Left lung (tissue), 10 donors: ENCODE data around the gene C9orf43. TPM values are rescaled to one million over a fixed set of nuclear protein-coding genes. Genes with fewer than 3 reads are reported as not detected.

Source experiments
- ATAC-seq: fragments of 200-7000 bp; cut with Tn5 transposase; one replicate; pipeline ENCODE4 v1.9.1; 2020; ENCODE audit warnings: moderate library complexity
- DNase-seq, 4 donors: peaks; one replicate each; pipeline ENCODE4 v3.0.0-alpha.2; 2013 to 2020
- H3K27ac ChIP-seq, 2 donors: fragments of 200-600 bp; sonication (generic) in 1 of 2; one replicate each; pipeline versions ENCODE4 v1.5.0 to v1.8.0; 2020 to 2021
- H3K27me3 ChIP-seq, 2 donors: fragments of 200-600 bp; sonication (generic) in 1 of 2; one replicate each; pipeline versions ENCODE4 v1.5.0 to v1.8.0; 2020 to 2021
- H3K36me3 ChIP-seq, 2 donors: fragments of 200-600 bp; sonication (generic) in 1 of 2; one replicate each; pipeline versions ENCODE4 v1.5.0 to v1.8.0; 2020 to 2021
- H3K4me1 ChIP-seq, 2 donors: fragments of 200-600 bp; one replicate each; pipeline ENCODE4 v1.8.0; 2021
- H3K4me3 ChIP-seq, 2 donors: fragments of 200-600 bp; sonication (generic) in 1 of 2; one replicate each; pipeline versions ENCODE4 v1.5.0 to v1.8.0; 2020 to 2021; ENCODE audit warnings: mild to moderate bottlenecking in 1 of 2
- H3K9me3 ChIP-seq, 2 donors: fragments of 200-600 bp; sonication (generic) in 1 of 2; one replicate each; pipeline versions ENCODE4 v1.5.0 to v1.8.0; 2020 to 2021
- CTCF ChIP-seq, 2 donors: fragments of 200-600 bp; sonication (generic) in 1 of 2; IDR thresholded peaks; one replicate each; pipeline versions ENCODE4 v1.5.0 to v1.8.0; 2021; ENCODE audit warnings: antibody characterized with exemption in 2 of 2
- intact Hi-C, 2 donors: fragments of 100-400 bp; cut with DNase I; formaldehyde crosslinking; loops; one replicate each; pipeline versions ENCODE4 v1.11.2 to v1.14.2; 2022
- polyA plus RNA-seq, 6 donors: library from polyadenylated mRNA; unstranded; fragments of 120-200 nt; gene quantifications; one replicate each; pipeline ENCODE4 v1.2.1, GENCODE V29; 2013; ENCODE audit not compliant: insufficient read length in 6 of 6
- total RNA-seq, 2 donors: library from RNA; stranded (reverse); fragmentation: NEBNext Ultra II Directional; extraction: Animal tissue kit (Norgen Biotek cat#: 25700); gene quantifications; one replicate each; pipeline ENCODE4 v1.2.1, GENCODE V29; 2021
- donor health status: DM: no; HTN: yes; CAD: no.
- donor health status: DM: no; HTN: no; CAD: no.

The C9orf43 gene
- total and polyA plus RNA-seq, 8 donors: 0.47 to 1.2 (median 0.74) TPM

DNA sequence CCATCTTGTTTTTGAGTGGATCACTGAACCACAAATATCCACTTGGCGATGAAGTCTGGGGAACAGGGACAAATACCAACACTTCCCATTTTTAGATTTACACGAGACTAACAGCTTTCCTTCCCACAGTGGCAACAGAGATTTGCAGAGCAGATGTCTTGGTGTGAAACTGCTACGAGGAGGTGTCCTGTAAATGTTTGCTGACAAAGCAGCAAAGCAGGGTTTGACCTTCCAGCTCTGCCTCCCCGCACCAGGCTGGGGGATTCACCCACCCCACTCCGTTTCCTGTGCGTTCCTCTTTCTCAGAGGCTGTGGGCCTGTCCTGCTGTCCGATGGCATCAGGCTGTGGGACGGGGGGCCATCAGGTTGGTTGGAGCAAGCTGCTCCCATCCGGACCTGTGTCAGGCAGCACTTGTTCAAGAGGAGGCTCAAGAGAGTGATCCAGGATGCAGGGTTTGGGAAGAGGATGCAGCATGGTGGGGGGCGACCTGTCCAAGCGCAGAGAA, 52.3 kb downstream of the C9orf43 start:
- Histone ChIP-seq H3K9me3 (peaks cover 0 to 3% of the 10 kb centered on the region in 2 donors), H3K27ac (no peak overlapping the region), H3K27me3 (no peaks in the 10 kb centered on the region), H3K36me3 (no peaks in the 10 kb centered on the region), H3K4me1 (no peaks in the 10 kb centered on the region), H3K4me3 (no peak overlapping the region)
- no peak for DNase-seq
- intact Hi-C loops: no loop called here
- ATAC-seq: no peak
- TF ChIP-seq CTCF (IDR thresholded peaks at IDR 0.05): no peak

DNA sequence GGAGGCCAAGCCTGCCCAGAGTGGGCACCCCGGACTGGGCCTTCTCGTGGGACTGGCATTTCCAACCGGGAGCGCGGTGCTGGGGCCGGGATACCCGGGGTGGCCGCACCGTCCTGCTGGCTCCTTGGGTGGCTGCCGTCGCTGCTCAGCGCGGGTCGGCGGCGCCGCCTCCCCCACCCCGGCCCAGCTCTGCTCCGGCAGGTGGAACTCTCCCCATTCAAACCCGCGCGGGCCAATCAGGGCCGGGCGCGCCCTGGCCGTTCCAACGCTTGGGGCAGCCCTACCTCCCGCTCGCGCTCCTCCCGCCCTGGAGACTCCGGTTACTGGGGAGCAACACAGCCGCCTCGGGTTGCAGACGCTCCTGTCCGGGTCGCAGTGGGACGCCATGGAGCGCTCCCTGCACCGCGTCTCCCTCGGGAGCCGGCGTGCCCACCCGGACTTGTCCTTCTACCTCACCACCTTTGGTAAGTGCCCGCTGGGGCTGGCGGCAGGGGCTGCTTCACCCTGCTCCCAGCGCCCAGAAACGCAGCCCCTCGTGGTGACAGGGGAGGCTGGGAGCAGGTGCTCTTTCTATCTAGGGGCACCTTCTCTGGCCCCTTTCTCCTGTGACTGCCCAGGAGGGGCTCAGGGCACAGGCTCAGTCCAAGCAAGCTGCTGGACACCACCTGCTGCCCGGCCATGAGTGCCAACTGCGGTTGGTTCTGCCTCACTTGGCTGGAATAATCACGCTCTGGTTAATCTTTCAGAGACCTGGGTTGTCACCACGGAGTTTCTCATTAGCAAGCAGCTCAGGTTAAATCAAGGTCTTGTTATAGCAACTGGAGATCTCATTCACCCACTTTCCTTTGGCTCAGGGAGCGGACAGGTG, 53.1 kb downstream of the C9orf43 start, which contains the start of gene RGS3:
TSS of gene RGS3 (plus strand) at position 310 of the 868 bp plus-strand sequence. CDS start at position 386, 76 bp downstream.
- DNase-seq (peak in 3 of 4 donors; percentile 77 to 92 (median 77)), ATAC-seq (peak; percentile 99)
- peaks cover 0 to 3% of the 10 kb centered on the region in 2 donors for H3K9me3 ChIP-seq
- H3K4me3 ChIP-seq: peak within 1 kb of the TSS; percentile 40 to 41
- intact Hi-C loops: no loop called here
- no peaks in the 10 kb centered on the region for H3K27me3 ChIP-seq
- TF ChIP-seq CTCF (IDR thresholded peaks at IDR 0.05): no peak
- no peak within 1 kb of the TSS for H3K27ac ChIP-seq
- H3K4me1 ChIP-seq: no peaks in the 10 kb centered on the region
- H3K36me3 ChIP-seq: no peaks in the 10 kb centered on the region

- Histone ChIP-seq H3K27ac (no peak overlapping the region), H3K27me3 (no peaks in the 10 kb centered on the region), H3K4me3 (peak overlapping the region; percentile 40 to 41), H3K36me3 (no peaks in the 10 kb centered on the region), H3K4me1 (no peaks in the 10 kb centered on the region), H3K9me3 (peaks cover 0 to 3% of the 10 kb centered on the region in 2 donors)
- intact Hi-C loops: no loop called here
- no peak for DNase-seq
- TF ChIP-seq CTCF (IDR thresholded peaks at IDR 0.05): no peak
- ATAC-seq: no peak
These were observed 53.7 kb downstream of the C9orf43 start for GRCh38 chr9:113464286-113464660.

DNA sequence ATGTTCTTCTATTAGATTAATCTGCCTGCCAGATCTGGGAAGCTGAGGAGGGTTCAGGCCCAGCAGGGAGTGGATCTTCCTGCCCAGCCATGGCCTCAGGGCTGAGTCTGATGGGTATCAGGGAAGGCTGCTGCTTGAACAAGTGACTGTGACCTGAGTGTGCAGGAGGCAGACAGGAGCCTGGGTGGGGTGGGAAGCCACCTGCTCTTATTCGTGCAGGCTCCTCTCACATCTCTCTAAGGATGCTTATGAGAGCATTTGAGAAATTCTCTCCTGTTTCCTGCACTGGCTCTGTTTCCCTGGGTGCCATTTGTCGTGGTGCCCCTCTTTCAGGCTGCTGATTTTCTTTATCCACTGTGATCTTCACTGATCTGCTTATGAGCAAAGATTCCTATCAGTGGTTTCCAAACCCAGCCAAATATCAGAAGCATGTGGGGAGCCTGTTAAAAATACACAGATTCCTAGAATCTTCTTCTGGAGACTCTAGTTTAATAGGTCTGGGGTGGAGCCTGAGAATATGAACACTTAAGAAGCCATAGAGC, 55.1 kb downstream of the C9orf43 start:
- H3K9me3 ChIP-seq: peaks cover 0 to 3% of the 10 kb centered on the region in 2 donors
- DNase-seq (no peak), ATAC-seq (no peak)
- no peak for TF ChIP-seq CTCF (IDR thresholded peaks at IDR 0.05)
- no peaks in the 10 kb centered on the region for H3K36me3 ChIP-seq
- H3K27me3 ChIP-seq: no peaks in the 10 kb centered on the region
- H3K4me1 ChIP-seq: no peaks in the 10 kb centered on the region
- no peak overlapping the region for H3K4me3 ChIP-seq
- H3K27ac ChIP-seq: no peak overlapping the region
- intact Hi-C loops: no loop called here

- no peak overlapping the region for H3K27ac ChIP-seq
- no peak overlapping the region for H3K4me3 ChIP-seq
- no peaks in the 10 kb centered on the region for H3K27me3 ChIP-seq
- TF ChIP-seq CTCF (IDR thresholded peaks at IDR 0.05): no peak
- H3K9me3 ChIP-seq: peaks cover 0 to 3% of the 10 kb centered on the region in 2 donors
- no peaks in the 10 kb centered on the region for H3K36me3 ChIP-seq
- ATAC-seq (no peak), DNase-seq (no peak)
- H3K4me1 ChIP-seq: no peaks in the 10 kb centered on the region
- intact Hi-C loops: no loop called here
These were observed 56.6 kb downstream of the C9orf43 start for GRCh38 chr9:113467183-113467582.
